ENCODE data around the gene MESD.

DNA sequence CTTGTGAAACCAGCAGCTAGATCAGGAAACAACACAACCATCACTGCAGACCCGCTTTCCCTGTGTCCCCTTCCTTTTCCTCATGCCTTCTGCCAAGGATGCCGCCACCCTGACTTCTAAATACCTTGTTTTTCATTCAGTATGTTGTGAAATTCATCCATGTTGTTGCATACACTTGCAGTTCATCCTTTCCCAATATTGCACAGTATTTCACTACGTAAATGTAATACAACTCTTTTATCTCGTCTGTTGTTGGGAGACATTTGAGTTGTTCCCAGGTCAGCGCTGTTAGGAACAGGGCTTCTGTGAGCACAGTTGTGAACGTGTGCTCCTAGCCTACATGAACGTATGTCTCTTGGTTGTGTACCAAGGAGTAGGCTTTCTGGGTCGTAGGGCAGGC, 35.3 kb upstream of the MESD start:
- no peak for TF ChIP-seq CTBP1 (IDR thresholded peaks at IDR 0.05; ENCODE audit: borderline replicate concordance)
- no peak for TF ChIP-seq DMBX1 (CRISPR knock-in tag; IDR thresholded peaks at IDR 0.05; ENCODE audit: borderline replicate concordance)
